Measurements from ENCODE around the gene RPTOR.

The RPTOR gene

DNA sequence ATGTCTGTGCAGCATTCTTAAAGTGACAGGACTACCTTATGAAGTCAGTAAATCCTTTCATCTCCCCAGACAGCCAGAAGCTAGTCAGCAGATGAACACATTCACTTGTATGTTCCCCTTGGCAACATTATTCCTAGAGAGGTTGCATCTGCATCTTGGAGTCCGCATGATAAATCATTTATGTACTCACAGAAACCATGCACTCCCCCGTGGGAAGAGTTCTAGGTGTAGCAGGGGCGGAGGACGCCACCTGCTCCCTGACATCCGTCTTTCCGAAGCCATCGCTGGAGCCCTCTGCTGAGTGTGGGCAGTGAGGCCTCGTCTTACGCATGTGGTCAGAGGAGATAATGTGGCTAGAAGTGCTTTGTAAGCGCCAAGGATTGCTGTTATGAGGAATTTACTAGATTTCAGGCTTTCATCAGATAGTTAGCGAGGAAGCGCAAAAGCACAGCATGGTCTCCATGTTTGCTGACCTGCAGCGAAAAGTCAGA lies 144.5 kb downstream of the RPTOR start:
- peaks cover 13% of the 10 kb centered on the region for H4K20me1 ChIP-seq (ENCODE audit: insufficient read depth, low read length)
- H3K9me3 ChIP-seq (ENCODE audit: insufficient read depth, low read length) = no peaks in the 10 kb centered on the region
- no peak overlapping the region for H3K4me2 ChIP-seq (ENCODE audit: low read length)
- H3K9ac ChIP-seq (ENCODE audit: low read length) = no peak overlapping the region
- no peak overlapping the region for H3K27ac ChIP-seq (ENCODE audit: low read length)
- peaks cover 25% of the 10 kb centered on the region for H3K79me2 ChIP-seq (ENCODE audit: low read length)
- H3K27me3 ChIP-seq (ENCODE audit: low read depth, low read length) = no peaks in the 10 kb centered on the region
- no peak overlapping the region for H3K4me3 ChIP-seq (ENCODE audit: low read length)
- no peaks in the 10 kb centered on the region for H3K36me3 ChIP-seq (replicated peaks; ENCODE audit: low read depth, low read length)
- H3K4me1 ChIP-seq (ENCODE audit: low read length) = no peaks in the 10 kb centered on the region
- H2AFZ ChIP-seq (ENCODE audit: low read depth, low read length) = no peak overlapping the region
- TF ChIP-seq EZH2phosphoT487 (IDR thresholded peaks at IDR 0.05; ENCODE audit: low read depth) (no peak), CTCF (IDR thresholded peaks at IDR 0.05; ENCODE audit: low read depth, low read length) (no peak)

DNA sequence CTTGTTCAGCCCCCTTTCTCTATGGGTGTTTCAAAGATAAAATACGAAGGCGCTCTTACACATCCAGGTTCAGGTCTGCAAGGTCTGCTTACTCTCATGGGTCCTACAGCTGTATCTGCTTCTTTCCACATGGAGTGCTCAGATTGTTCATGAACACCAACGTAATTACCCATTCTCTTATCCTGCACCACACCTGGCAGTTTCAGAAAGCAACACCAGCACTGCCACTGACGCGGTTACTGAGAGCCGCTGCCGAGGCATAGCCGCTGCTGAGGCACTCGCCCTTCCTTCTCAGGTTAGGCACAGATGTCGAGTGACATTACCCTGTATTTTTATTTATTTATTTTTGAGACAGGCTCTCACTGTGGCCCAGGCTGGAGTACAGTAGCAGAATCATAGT lies 147.1 kb downstream of the RPTOR start:
- peaks cover 14% of the 10 kb centered on the region for H4K20me1 ChIP-seq (ENCODE audit: insufficient read depth, low read length)
- TF ChIP-seq CTCF (IDR thresholded peaks at IDR 0.05; ENCODE audit: low read depth, low read length) (no peak), EZH2phosphoT487 (IDR thresholded peaks at IDR 0.05; ENCODE audit: low read depth) (no peak)
- no peaks in the 10 kb centered on the region for H3K27me3 ChIP-seq (ENCODE audit: low read depth, low read length)
- H3K4me1 ChIP-seq (ENCODE audit: low read length) = no peaks in the 10 kb centered on the region
- H3K4me3 ChIP-seq (ENCODE audit: low read length) = no peak overlapping the region
- no peak overlapping the region for H3K27ac ChIP-seq (ENCODE audit: low read length)
- no peaks in the 10 kb centered on the region for H3K9me3 ChIP-seq (ENCODE audit: insufficient read depth, low read length)
- no peak overlapping the region for H3K9ac ChIP-seq (ENCODE audit: low read length)
- no peaks in the 10 kb centered on the region for H3K36me3 ChIP-seq (replicated peaks; ENCODE audit: low read depth, low read length)
- no peak overlapping the region for H2AFZ ChIP-seq (ENCODE audit: low read depth, low read length)
- H3K4me2 ChIP-seq (ENCODE audit: low read length) = no peak overlapping the region
- peaks cover 46% of the 10 kb centered on the region for H3K79me2 ChIP-seq (ENCODE audit: low read length)

DNA sequence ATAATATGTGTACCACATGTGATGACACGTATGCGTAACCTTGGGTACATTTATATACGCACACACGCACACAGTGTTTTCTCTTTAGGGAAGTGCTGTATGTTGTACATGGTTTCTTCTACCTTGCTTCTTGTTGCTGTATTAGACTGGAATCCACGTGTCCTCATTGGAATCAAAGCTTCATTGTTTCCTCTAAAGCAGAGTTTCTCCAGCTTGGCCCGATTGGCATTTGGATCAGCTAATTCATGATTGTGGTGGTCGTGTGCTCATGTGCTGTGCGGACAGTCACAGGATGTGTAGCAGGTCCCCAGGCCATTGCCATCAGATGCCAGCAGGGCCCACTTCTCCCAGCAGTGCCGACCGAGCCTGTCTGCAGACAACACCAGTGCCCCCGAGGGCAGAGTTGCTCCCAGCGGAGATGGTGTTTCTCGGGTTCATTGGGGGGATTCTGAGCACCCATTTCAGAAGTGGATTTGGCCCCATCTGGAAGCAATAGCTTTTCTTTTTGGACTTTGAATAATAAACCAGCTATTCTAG lies 148.4 kb downstream of the RPTOR start:
- no peak overlapping the region for H3K9ac ChIP-seq (ENCODE audit: low read length)
- H3K79me2 ChIP-seq (ENCODE audit: low read length) = peaks cover 57% of the 10 kb centered on the region
- no peaks in the 10 kb centered on the region for H3K36me3 ChIP-seq (replicated peaks; ENCODE audit: low read depth, low read length)
- no peak overlapping the region for H3K27ac ChIP-seq (ENCODE audit: low read length)
- no peaks in the 10 kb centered on the region for H3K4me1 ChIP-seq (ENCODE audit: low read length)
- H3K27me3 ChIP-seq (ENCODE audit: low read depth, low read length) = no peaks in the 10 kb centered on the region
- TF ChIP-seq CTCF (IDR thresholded peaks at IDR 0.05; ENCODE audit: low read depth, low read length) (no peak), EZH2phosphoT487 (IDR thresholded peaks at IDR 0.05; ENCODE audit: low read depth) (no peak)
- no peak overlapping the region for H2AFZ ChIP-seq (ENCODE audit: low read depth, low read length)
- H3K4me3 ChIP-seq (ENCODE audit: low read length) = no peak overlapping the region
- no peak overlapping the region for H3K4me2 ChIP-seq (ENCODE audit: low read length)
- H3K9me3 ChIP-seq (ENCODE audit: insufficient read depth, low read length) = no peaks in the 10 kb centered on the region
- H4K20me1 ChIP-seq (ENCODE audit: insufficient read depth, low read length) = peaks cover 14% of the 10 kb centered on the region; the same call in 1 of the 2 replicates

GRCh38 chr17:80693511-80693910 lies 148.9 kb downstream of the RPTOR start:
- H3K79me2 ChIP-seq (ENCODE audit: low read length) = peaks cover 61% of the 10 kb centered on the region

More at GRCh38 chr17:80693511-80693910, 148.9 kb downstream of the RPTOR start:
- Histone ChIP-seq H3K27me3 (ENCODE audit: low read depth, low read length) (no peaks in the 10 kb centered on the region), H3K9me3 (ENCODE audit: insufficient read depth, low read length) (no peaks in the 10 kb centered on the region), H3K4me3 (ENCODE audit: low read length) (no peak overlapping the region), H3K27ac (ENCODE audit: low read length) (no peak overlapping the region), H3K36me3 (replicated peaks; ENCODE audit: low read depth, low read length) (no peaks in the 10 kb centered on the region), H3K9ac (ENCODE audit: low read length) (no peak overlapping the region), H3K4me2 (ENCODE audit: low read length) (no peak overlapping the region), H3K4me1 (ENCODE audit: low read length) (no peaks in the 10 kb centered on the region), H4K20me1 (ENCODE audit: insufficient read depth, low read length) (peaks cover 14% of the 10 kb centered on the region; the same call in 1 of the 2 replicates), H2AFZ (ENCODE audit: low read depth, low read length) (no peak overlapping the region)
- TF ChIP-seq CTCF (IDR thresholded peaks at IDR 0.05; ENCODE audit: low read depth, low read length) (no peak), EZH2phosphoT487 (IDR thresholded peaks at IDR 0.05; ENCODE audit: low read depth) (no peak)
